Measurements from ENCODE around the gene HMG20B. TPM values are rescaled to one million over a fixed set of nuclear protein-coding genes. Genes with fewer than 3 reads are reported as not detected.

The HMG20B gene
- total RNA-seq, 1 donor from 2014 or later, result 149 TPM

DNA sequence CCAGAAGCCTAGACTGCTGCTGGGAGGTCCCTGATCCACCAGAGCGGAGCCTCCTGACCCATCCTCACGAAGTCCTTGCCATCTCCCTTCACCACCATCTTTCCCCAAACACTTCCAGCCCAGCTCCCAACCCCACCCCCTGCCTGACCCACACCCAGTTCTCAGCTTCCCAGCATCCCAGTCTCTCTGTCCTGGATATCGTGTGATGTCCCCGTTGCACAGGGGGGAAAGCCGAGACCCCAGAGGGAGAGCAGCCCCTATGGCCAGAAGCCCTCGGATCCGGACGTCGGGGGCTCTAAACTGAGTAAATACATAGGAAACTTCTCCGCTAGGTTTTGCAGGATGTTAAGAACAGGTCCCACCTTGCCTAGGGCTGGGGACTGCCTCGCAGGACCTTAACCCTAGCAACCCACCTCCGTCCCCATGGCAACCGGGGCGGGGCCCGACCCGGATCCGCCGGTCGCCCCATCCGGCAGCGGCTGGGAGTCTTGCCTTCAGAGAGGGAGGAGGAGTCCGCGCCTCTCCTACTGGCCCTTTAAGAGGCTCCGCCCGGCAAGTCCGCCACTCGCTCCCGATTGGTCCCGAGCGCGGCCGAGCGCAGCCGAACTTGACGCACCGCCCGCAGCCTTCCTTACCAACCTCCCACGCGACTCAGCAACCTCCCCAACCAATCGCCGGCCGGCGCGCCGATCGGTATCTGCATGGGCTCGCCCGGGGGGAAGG is 451 bp upstream of the HMG20B start:
- intact Hi-C loops (cut with DNase I), result loop anchor here (1.0 to 5.0 kb wide), 4 partner anchors 15 to 65 kb away; partner anchors contain the start of genes FZR1, MFSD12 and TBXA2R
- peaks cover 8 to 21% of the 10 kb centered on the region in 2 donors for H3K4me1 ChIP-seq

DNA sequence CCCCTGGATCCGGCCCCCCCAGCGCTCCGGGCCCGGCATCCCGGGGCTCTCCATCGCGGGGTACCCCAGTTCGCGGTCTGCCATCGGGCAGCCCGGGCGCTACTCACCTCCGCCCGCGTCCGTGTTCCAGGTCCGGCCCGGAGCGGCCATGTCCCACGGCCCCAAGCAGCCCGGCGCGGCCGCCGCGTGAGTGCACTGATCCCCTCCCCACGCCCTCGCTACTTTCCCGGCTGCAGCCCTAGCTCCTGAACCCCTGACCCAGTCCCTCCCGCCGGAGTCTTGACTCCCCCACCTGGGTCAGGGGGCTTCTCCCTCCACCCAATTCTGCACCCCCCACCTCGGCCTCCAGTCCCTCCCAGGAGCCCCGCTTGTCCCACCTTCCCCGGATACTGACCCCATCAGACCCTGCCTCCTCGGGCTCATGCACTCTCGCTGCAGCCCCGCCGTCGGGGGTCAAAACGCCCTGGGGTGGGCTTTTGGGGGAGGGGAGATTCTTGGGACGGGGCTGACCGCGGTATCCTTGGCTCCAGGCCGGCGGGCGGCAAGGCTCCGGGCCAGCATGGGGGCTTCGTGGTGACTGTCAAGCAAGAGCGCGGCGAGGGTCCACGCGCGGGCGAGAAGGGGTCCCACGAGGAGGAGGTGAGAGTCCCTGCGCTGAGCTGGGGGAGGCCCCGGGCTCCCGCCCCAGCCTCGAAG is 566 bp downstream of the HMG20B start:
- Histone ChIP-seq H3K36me3 (peaks cover 0 to 6% of the 10 kb centered on the region in 2 donors), H3K9me3 (no peaks in the 10 kb centered on the region), H3K4me3 (peak overlapping the region; percentile 89 to 92), H3K27ac (peak overlapping the region; percentile 66 to 69), H3K4me1 (peaks cover 8 to 21% of the 10 kb centered on the region in 2 donors), H3K27me3 (no peaks in the 10 kb centered on the region)
- intact Hi-C loops (cut with DNase I), result loop anchor here (2.0 to 5.0 kb wide), 2 partner anchors 33 to 66 kb away; partner anchors contain the start of genes FZR1 and TBXA2R
- TF ChIP-seq, protein P1, sequence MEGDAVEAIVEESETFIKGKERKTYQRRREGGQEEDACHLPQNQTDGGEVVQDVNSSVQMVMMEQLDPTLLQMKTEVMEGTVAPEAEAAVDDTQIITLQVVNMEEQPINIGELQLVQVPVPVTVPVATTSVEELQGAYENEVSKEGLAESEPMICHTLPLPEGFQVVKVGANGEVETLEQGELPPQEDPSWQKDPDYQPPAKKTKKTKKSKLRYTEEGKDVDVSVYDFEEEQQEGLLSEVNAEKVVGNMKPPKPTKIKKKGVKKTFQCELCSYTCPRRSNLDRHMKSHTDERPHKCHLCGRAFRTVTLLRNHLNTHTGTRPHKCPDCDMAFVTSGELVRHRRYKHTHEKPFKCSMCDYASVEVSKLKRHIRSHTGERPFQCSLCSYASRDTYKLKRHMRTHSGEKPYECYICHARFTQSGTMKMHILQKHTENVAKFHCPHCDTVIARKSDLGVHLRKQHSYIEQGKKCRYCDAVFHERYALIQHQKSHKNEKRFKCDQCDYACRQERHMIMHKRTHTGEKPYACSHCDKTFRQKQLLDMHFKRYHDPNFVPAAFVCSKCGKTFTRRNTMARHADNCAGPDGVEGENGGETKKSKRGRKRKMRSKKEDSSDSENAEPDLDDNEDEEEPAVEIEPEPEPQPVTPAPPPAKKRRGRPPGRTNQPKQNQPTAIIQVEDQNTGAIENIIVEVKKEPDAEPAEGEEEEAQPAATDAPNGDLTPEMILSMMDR (IDR thresholded peaks at IDR 0.05), result no peak
- DNase-seq (ENCODE audit: low spot score in 2 of 2), result no peak

More for the DNA sequence above, 451 bp upstream of the HMG20B start:
- Histone ChIP-seq H3K4me3 (peak overlapping the region; percentile 89 to 92), H3K27ac (peak overlapping the region; percentile 15 to 38), H3K27me3 (no peaks in the 10 kb centered on the region), H3K9me3 (no peaks in the 10 kb centered on the region), H3K36me3 (peaks cover 0 to 6% of the 10 kb centered on the region in 2 donors)
- peak; percentile 100 for DNase-seq (ENCODE audit: low spot score in 2 of 2)
- TF ChIP-seq, protein P1 (IDR thresholded peaks at IDR 0.05), result no peak

DNA sequence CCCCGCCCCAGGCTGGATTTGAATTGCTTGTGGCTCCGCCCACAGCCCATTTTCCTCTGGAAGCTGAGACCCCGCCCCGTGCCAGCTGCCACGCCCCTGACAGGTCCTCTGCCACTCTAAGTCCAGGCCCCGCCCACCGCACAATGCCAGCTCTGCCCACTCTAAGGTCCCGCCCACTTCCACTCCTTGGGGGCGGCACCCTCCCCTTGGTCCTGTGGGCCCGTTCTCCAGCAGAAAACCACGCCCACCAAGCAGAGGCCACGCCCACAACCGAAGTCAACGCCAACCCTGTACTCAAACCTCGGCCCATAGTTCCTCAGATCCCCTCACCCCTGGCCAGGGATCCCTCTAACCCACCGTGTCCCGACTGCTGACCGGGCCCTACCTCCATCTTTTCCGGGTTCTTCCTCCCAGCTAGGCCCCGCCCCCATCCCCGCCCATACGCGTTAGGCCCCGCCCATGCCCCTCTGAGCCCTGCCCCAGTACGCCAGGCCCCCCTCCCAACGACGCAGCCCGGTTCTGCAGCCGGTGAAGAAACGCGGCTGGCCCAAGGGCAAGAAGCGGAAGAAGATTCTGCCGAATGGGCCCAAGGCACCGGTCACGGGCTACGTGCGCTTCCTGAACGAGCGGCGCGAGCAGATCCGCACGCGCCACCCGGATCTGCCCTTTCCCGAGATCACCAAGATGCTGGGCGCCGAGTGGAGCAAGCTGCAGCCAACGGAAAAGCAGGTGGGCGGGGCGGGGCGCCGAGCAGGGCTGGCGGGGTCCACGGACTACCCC is 1.3 kb downstream of the HMG20B start:
- Histone ChIP-seq H3K36me3 (peaks cover 0 to 6% of the 10 kb centered on the region in 2 donors), H3K4me3 (peak overlapping the region; percentile 89 to 92), H3K9me3 (no peaks in the 10 kb centered on the region), H3K4me1 (peaks cover 8 to 21% of the 10 kb centered on the region in 2 donors), H3K27ac (no peak overlapping the region), H3K27me3 (no peaks in the 10 kb centered on the region)
- peak; percentile 63 to 90 for DNase-seq (ENCODE audit: low spot score in 2 of 2)
- intact Hi-C loops (cut with DNase I), result loop anchor here (2.0 to 5.0 kb wide), 2 partner anchors 33 to 67 kb away; partner anchors contain the start of genes FZR1 and TBXA2R
- TF ChIP-seq, protein P1 (IDR thresholded peaks at IDR 0.05), result no peak

DNA sequence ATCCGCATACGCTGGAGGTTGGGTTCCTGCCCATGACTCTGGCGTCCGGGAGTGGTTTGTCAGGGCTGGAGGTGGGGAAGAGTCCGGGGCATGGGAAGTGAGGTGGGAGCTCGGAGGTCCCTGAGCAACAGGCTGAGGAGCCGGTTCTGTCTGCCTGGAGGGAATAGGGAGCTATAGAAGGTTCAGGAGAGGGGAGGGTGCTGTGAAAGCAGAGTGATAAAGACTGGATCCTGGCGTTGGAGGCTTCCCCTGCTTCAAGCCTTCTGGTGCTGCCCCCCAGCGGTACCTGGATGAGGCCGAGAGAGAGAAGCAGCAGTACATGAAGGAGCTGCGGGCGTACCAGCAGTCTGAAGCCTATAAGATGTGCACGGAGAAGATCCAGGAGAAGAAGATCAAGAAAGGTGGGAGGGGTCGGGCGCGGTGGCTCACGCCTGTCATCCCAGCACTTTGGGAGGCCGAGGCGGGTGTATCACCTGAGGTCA is 2.6 kb downstream of the HMG20B start:
- TF ChIP-seq, protein P1 (IDR thresholded peaks at IDR 0.05), result no peak
- intact Hi-C loops (cut with DNase I), result no loop called here
- Histone ChIP-seq H3K27ac (no peak overlapping the region), H3K36me3 (peaks cover 0 to 6% of the 10 kb centered on the region in 2 donors), H3K27me3 (no peaks in the 10 kb centered on the region), H3K9me3 (no peaks in the 10 kb centered on the region), H3K4me1 (peaks cover 8 to 21% of the 10 kb centered on the region in 2 donors), H3K4me3 (no peak overlapping the region)
- no peak for DNase-seq (ENCODE audit: low spot score in 2 of 2)
